Measurements from ENCODE around the gene TAX1BP3. TPM values are rescaled to one million over a fixed set of nuclear protein-coding genes. Genes with fewer than 3 reads are reported as not detected.

Gene TAX1BP3
- polyA plus RNA-seq, 3 donors, result 29.6 to 71.8 (median 70.9) TPM

DNA sequence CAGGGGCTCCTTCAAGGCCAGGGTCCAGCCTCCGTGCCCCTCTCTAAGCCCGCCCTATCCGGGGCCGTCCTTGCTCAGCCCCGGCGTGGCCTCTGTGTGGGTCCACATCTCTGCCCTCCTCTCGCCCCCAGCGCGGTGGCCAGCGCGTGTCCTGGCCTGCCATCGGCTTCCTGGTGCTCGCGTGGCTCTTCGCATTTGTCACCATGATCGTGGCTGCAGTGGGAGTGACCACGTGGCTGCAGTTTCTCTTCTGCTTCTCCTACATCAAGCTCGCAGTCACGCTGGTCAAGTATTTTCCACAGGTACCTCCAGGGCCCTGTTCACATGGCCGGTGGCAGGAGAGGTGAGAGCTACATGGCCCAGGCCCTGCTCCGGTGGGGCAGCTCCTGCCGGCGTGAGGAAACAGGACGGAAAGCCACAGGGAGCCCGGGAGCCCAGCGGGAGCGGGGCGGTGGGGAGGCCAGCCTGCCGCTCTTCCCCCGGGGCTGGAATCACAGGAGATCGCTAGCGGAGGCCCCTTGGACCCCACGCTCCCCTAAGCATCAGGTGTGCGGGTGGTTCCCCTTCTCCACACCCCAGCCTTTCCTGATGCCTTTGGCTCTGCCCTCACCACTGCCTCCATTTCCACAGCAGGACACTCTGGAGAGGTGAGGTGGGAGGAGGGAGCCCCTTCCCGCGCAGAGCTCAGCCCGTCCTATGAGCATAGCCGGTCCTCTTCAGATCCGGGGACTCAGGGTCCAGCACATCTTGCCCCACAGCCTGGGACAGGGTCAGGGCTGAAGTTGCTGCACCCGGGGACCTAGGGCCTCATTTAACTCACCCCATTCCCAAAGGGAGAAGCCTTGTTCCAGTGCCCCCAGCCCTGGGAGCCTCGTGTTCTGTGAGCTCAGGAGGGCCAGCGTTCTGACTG lies 10.2 kb downstream of the TAX1BP3 start:
- Mint-ChIP-seq H3K36me3 (peaks cover 15 to 48% of the 10 kb centered on the region in 2 donors), H3K27me3 (ENCODE audit: low read depth in 3 of 3) (peaks cover 0 to 2% (median 1%) of the 10 kb centered on the region in 3 donors), H3K27ac (peak overlapping the region in 2 of 7 donors; percentile 42 to 60), H3K4me3 (no peak overlapping the region), H3K9me3 (peaks cover 0 to 2% (median 0%) of the 10 kb centered on the region in 7 donors), H3K4me1 (peaks cover 3% of the 10 kb centered on the region)
- WGBS (ENCODE audit: insufficient coverage), result 88% methylated on average over 30 of the region's 42 CpGs
- Histone ChIP-seq H3K4me3 (replicated peaks in 1 of 3; ENCODE audit: low read depth in 2 of 3, low read length in 3 of 3) (no peak overlapping the region), H2AFZ (ENCODE audit: insufficient read depth, low read depth, low read length, poor library complexity, severe bottlenecking) (no peak overlapping the region), H3K9me3 (replicated peaks in 1 of 2; ENCODE audit: control insufficient read depth in 1 of 2, insufficient read depth in 1 of 2, low read length in 2 of 2) (no peaks in the 10 kb centered on the region), H3K9ac (ENCODE audit: insufficient read depth, low read length, poor library complexity, severe bottlenecking) (no peak overlapping the region), H3K27ac (ENCODE audit: low read depth in 1 of 2, low read length in 2 of 2) (no peak overlapping the region), H3K4me2 (replicated peaks; ENCODE audit: extremely low read depth, low read length, poor library complexity, severe bottlenecking) (no peak overlapping the region), H3K27me3 (ENCODE audit: control insufficient read depth in 2 of 2, insufficient read depth in 2 of 2, low read length in 2 of 2) (no peaks in the 10 kb centered on the region), H3K36me3 (replicated peaks in 1 of 2; ENCODE audit: control insufficient read depth in 1 of 2, insufficient read depth in 2 of 2, low read length in 2 of 2) (peaks cover 26 to 35% of the 10 kb centered on the region in 2 donors), H4K20me1 (ENCODE audit: insufficient read depth, low read length) (no peaks in the 10 kb centered on the region), H3K79me2 (ENCODE audit: insufficient read depth, low read length) (no peaks in the 10 kb centered on the region), H3K4me1 (ENCODE audit: control insufficient read depth in 1 of 2, insufficient read depth in 2 of 2, low read length in 2 of 2) (no peaks in the 10 kb centered on the region)
- no peak for DNase-seq
- TF ChIP-seq, protein P1, sequence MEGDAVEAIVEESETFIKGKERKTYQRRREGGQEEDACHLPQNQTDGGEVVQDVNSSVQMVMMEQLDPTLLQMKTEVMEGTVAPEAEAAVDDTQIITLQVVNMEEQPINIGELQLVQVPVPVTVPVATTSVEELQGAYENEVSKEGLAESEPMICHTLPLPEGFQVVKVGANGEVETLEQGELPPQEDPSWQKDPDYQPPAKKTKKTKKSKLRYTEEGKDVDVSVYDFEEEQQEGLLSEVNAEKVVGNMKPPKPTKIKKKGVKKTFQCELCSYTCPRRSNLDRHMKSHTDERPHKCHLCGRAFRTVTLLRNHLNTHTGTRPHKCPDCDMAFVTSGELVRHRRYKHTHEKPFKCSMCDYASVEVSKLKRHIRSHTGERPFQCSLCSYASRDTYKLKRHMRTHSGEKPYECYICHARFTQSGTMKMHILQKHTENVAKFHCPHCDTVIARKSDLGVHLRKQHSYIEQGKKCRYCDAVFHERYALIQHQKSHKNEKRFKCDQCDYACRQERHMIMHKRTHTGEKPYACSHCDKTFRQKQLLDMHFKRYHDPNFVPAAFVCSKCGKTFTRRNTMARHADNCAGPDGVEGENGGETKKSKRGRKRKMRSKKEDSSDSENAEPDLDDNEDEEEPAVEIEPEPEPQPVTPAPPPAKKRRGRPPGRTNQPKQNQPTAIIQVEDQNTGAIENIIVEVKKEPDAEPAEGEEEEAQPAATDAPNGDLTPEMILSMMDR (IDR thresholded peaks at IDR 0.05), result no peak
- intact Hi-C loops (cut with micrococcal nuclease), result no loop called here

DNA sequence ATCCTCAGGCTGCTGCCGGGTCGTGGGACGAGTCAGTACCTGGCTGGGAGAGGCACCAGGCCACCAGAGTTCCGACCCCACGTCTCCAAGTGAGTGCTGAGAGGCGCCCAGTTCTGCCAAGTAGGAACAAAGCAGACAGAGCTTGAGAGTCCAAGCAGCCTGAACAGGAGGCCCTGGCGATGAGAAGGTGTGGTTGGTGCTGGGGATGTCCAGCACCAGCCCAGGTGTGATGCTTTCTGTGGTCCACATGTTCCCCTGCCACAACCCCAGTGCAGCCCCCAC lies 10.8 kb downstream of the TAX1BP3 start:
- no peaks in the 10 kb centered on the region for H3K4me1 ChIP-seq (ENCODE audit: control insufficient read depth in 1 of 2, insufficient read depth in 2 of 2, low read length in 2 of 2)
- TF ChIP-seq, protein P1 (IDR thresholded peaks at IDR 0.05), result no peak
- H3K4me2 ChIP-seq (replicated peaks; ENCODE audit: extremely low read depth, low read length, poor library complexity, severe bottlenecking), result no peak overlapping the region
- Mint-ChIP-seq H3K4me1 (peaks cover 3% of the 10 kb centered on the region), H3K27ac (peak overlapping the region in 1 of 7 donors; percentile 42), H3K9me3 (peaks cover 0 to 3% (median 0%) of the 10 kb centered on the region in 7 donors), H3K36me3 (peaks cover 17 to 49% of the 10 kb centered on the region in 2 donors), H3K4me3 (no peak overlapping the region), H3K27me3 (ENCODE audit: low read depth in 3 of 3) (peaks cover 0 to 2% (median 1%) of the 10 kb centered on the region in 3 donors)
- peaks cover 23 to 35% of the 10 kb centered on the region in 2 donors for H3K36me3 ChIP-seq (replicated peaks in 1 of 2; ENCODE audit: control insufficient read depth in 1 of 2, insufficient read depth in 2 of 2, low read length in 2 of 2)
- DNase-seq, result no peak
- H3K27ac ChIP-seq (ENCODE audit: low read depth in 1 of 2, low read length in 2 of 2), result no peak overlapping the region
- H3K4me3 ChIP-seq (replicated peaks in 1 of 3; ENCODE audit: low read depth in 2 of 3, low read length in 3 of 3), result no peak overlapping the region
- H3K27me3 ChIP-seq (ENCODE audit: control insufficient read depth in 2 of 2, insufficient read depth in 2 of 2, low read length in 2 of 2), result no peaks in the 10 kb centered on the region
- intact Hi-C loops (cut with micrococcal nuclease), result no loop called here
- H2AFZ ChIP-seq (ENCODE audit: insufficient read depth, low read depth, low read length, poor library complexity, severe bottlenecking), result no peak overlapping the region
- H3K9ac ChIP-seq (ENCODE audit: insufficient read depth, low read length, poor library complexity, severe bottlenecking), result no peak overlapping the region
- WGBS (ENCODE audit: insufficient coverage), result 100% methylated on average over 7 of the region's 7 CpGs
- H3K79me2 ChIP-seq (ENCODE audit: insufficient read depth, low read length), result no peaks in the 10 kb centered on the region
- no peaks in the 10 kb centered on the region for H4K20me1 ChIP-seq (ENCODE audit: insufficient read depth, low read length)
- H3K9me3 ChIP-seq (replicated peaks in 1 of 2; ENCODE audit: control insufficient read depth in 1 of 2, insufficient read depth in 1 of 2, low read length in 2 of 2), result no peaks in the 10 kb centered on the region
